Activated CD4-positive, alpha-beta memory T cell treated with anti-CD3 and anti-CD28 coated beads, Interleukin-2, amount 10 ng/mL, durations not matched to agents 7 days and 5 days (primary cell): Measurements from ENCODE around the gene MMP23B. TPM values are rescaled to one million over a fixed set of nuclear protein-coding genes. Genes with fewer than 3 reads are reported as not detected.
"Not testable (repeated sequence)": the region's sequence is repeated elsewhere in the genome, so short reads cannot be mapped to it uniquely, and the experiment has no call there.

ENCODE experiments used
- CTCF ChIA-PET: fragments of 350-600 bp; sonication (Branson Sonifier 250); formaldehyde crosslinking; loops from one replicate; lab custom pipeline; 2021; ENCODE audit warnings: antibody characterized with exemption, inconsistent platforms; lab: Charles Lee
- POLR2A ChIA-PET: fragments of 350-600 bp; sonication (Branson Sonifier 250); formaldehyde crosslinking; loops from one replicate; lab custom pipeline; 2021; ENCODE audit warnings: antibody characterized with exemption; lab: Charles Lee
- DNase-seq: peaks from one replicate; pipeline ENCODE4 v3.0.0-alpha.2; 2020
- H3K27ac Mint-ChIP-seq: one replicate; pipeline ENCODE4 v1.8.0; 2021; ENCODE audit warnings: mild to moderate bottlenecking, mixed read lengths
- H3K27me3 Mint-ChIP-seq: one replicate; pipeline ENCODE4 v1.8.0; 2021; ENCODE audit warnings: mixed read lengths
- H3K36me3 Mint-ChIP-seq: one replicate; pipeline ENCODE4 v1.8.0; 2021; ENCODE audit warnings: low read depth, mixed read lengths
- H3K4me1 Mint-ChIP-seq: one replicate; pipeline ENCODE4 v1.8.0; 2021; ENCODE audit warnings: mixed read lengths
- H3K4me3 Mint-ChIP-seq: one replicate; pipeline ENCODE4 v1.8.0; 2021; ENCODE audit warnings: mild to moderate bottlenecking, mixed read lengths
- H3K9me3 Mint-ChIP-seq: one replicate; pipeline ENCODE4 v1.8.0; 2021; ENCODE audit warnings: mixed read lengths
- total RNA-seq, 2 experiments: library from RNA; stranded (reverse); gene quantifications; one replicate each; pipeline ENCODE4 v1.2.3, GENCODE V29; 2021

Gene MMP23B
- total RNA-seq, 2 experiments from 2014 or later, result 0.63 to 2.4 TPM

GRCh38 chr1:1676087-1676486, 44.1 kb downstream of the MMP23B start:
- H3K27ac Mint-ChIP-seq, H3K9me3 Mint-ChIP-seq, DNase-seq, CTCF ChIA-PET, POLR2A ChIA-PET, H3K27me3 Mint-ChIP-seq, H3K4me3 Mint-ChIP-seq: not testable (repeated sequence)
- peaks cover 25% of the 10 kb centered on the region for H3K4me1 Mint-ChIP-seq
- H3K36me3 Mint-ChIP-seq, result peaks cover 13% of the 10 kb centered on the region

GRCh38 chr1:1677718-1678580, 46.0 kb downstream of the MMP23B start:
- no peaks in the 10 kb centered on the region for H3K27me3 Mint-ChIP-seq
- H3K4me1 Mint-ChIP-seq, result peaks cover 27% of the 10 kb centered on the region
- ChIA-PET CTCF (no interaction called here), POLR2A (interaction anchor here (1.0 to 1.9 kb wide), 2 partner anchors 9 to 108 kb away, joined by 3 to 6 read pairs; no protein-coding TSS in a partner anchor)
- H3K9me3 Mint-ChIP-seq, result no peaks in the 10 kb centered on the region
- H3K36me3 Mint-ChIP-seq, result peaks cover 13% of the 10 kb centered on the region
- peak overlapping the region; percentile 87 for H3K27ac Mint-ChIP-seq
- peak overlapping the region; percentile 76 for H3K4me3 Mint-ChIP-seq
- DNase-seq, result peak; percentile 48

GRCh38 chr1:1678581-1679380, 46.8 kb downstream of the MMP23B start:
- H3K4me3 Mint-ChIP-seq, result peak overlapping the region; percentile 76
- peaks cover 13% of the 10 kb centered on the region for H3K36me3 Mint-ChIP-seq
- H3K27ac Mint-ChIP-seq, result peak overlapping the region; percentile 87
- H3K27me3 Mint-ChIP-seq, result no peaks in the 10 kb centered on the region
- H3K4me1 Mint-ChIP-seq, result peaks cover 27% of the 10 kb centered on the region
- CTCF ChIA-PET, result interaction anchor here (0.6 to 1.1 kb wide), 2 partner anchors 21 to 29 kb away, joined by 3 to 5 read pairs; no protein-coding TSS in a partner anchor
- DNase-seq, result no peak
- POLR2A ChIA-PET, result interaction anchor here (0.8 to 1.9 kb wide), 2 partner anchors 10 to 46 kb away, joined by 3 to 6 read pairs; partner anchors contain the start of gene CDK11A
- no peaks in the 10 kb centered on the region for H3K9me3 Mint-ChIP-seq

- no peak for DNase-seq
- H3K4me1 Mint-ChIP-seq, result peaks cover 25% of the 10 kb centered on the region
- ChIA-PET POLR2A (interaction anchor here (1.0 kb wide), 1 partner anchor 49 kb away, joined by 3 read pairs; no protein-coding TSS in a partner anchor), CTCF (no interaction called here)
- H3K27me3 Mint-ChIP-seq, result no peaks in the 10 kb centered on the region
- H3K9me3 Mint-ChIP-seq, result no peaks in the 10 kb centered on the region
- H3K27ac Mint-ChIP-seq, result no peak overlapping the region
- no peak overlapping the region for H3K4me3 Mint-ChIP-seq
- H3K36me3 Mint-ChIP-seq, result peaks cover 10% of the 10 kb centered on the region
Measured at GRCh38 chr1:1680031-1680911, 48.3 kb downstream of the MMP23B start.

GRCh38 chr1:1680912-1681273, 48.9 kb downstream of the MMP23B start:
- H3K27ac Mint-ChIP-seq, result no peak overlapping the region
- peaks cover 13% of the 10 kb centered on the region for H3K36me3 Mint-ChIP-seq
- no peak for DNase-seq
- ChIA-PET POLR2A (interaction anchor here (1.0 kb wide), 1 partner anchor 50 kb away, joined by 3 read pairs; no protein-coding TSS in a partner anchor), CTCF (no interaction called here)
- H3K9me3 Mint-ChIP-seq, result no peaks in the 10 kb centered on the region
- H3K4me3 Mint-ChIP-seq, result no peak overlapping the region
- no peaks in the 10 kb centered on the region for H3K27me3 Mint-ChIP-seq
- H3K4me1 Mint-ChIP-seq, result peaks cover 28% of the 10 kb centered on the region

GRCh38 chr1:1683104-1683905, 51.3 kb downstream of the MMP23B start:
- peaks cover 13% of the 10 kb centered on the region for H3K36me3 Mint-ChIP-seq
- H3K9me3 Mint-ChIP-seq, result no peaks in the 10 kb centered on the region
- H3K4me1 Mint-ChIP-seq, result peaks cover 22% of the 10 kb centered on the region
- ChIA-PET CTCF (no interaction called here), POLR2A (no interaction called here)
- H3K27ac Mint-ChIP-seq, result no peak overlapping the region
- H3K4me3 Mint-ChIP-seq, result no peak overlapping the region
- DNase-seq, result no peak
- H3K27me3 Mint-ChIP-seq, result no peaks in the 10 kb centered on the region

Other genes starting within 250 kb of the MMP23B start
- gene CCNL2, start 232.8 kb upstream of the MMP23B start, total RNA-seq, result 100 to 1,000 TPM; 104 TPM
- 10 to 100 TPM; 82.8 to 87.3 TPM for gene MRPL20, start 224.9 kb upstream of the MMP23B start, total RNA-seq
- gene ANKRD65, start 210.9 kb upstream of the MMP23B start, total RNA-seq, result not detected
- gene VWA1, start 196.5 kb upstream of the MMP23B start, total RNA-seq, result under 1 TPM; 0.33 to 0.45 TPM
- gene ATAD3C, start 182.5 kb upstream of the MMP23B start, total RNA-seq, result 1 to 10 TPM in 1 of 2 experiments, under 1 TPM in 1; 0.98 to 1.4 TPM
- gene ATAD3B, start 160.4 kb upstream of the MMP23B start, total RNA-seq, result 10 to 100 TPM; 25.5 to 26.9 TPM
- 10 to 100 TPM; 26.2 to 26.5 TPM for gene ATAD3A, start 120.0 kb upstream of the MMP23B start, total RNA-seq
- gene TMEM240, start 91.5 kb upstream of the MMP23B start, total RNA-seq, result under 1 TPM in 1 of 2 experiments, not detected in 1; 0.28 TPM
- 100 to 1,000 TPM; 111 to 113 TPM for gene SSU72, start 57.3 kb upstream of the MMP23B start, total RNA-seq
- gene FNDC10, start 32.0 kb upstream of the MMP23B start, total RNA-seq, result 1 to 10 TPM; 2.6 to 2.7 TPM
- gene MIB2, start 16.7 kb upstream of the MMP23B start, total RNA-seq, result 10 to 100 TPM; 37.2 to 37.5 TPM
- 10 to 100 TPM; 32.5 to 32.7 TPM for gene CDK11B, start 26.8 kb downstream of the MMP23B start, total RNA-seq
- 10 to 100 TPM; 54.5 to 55.7 TPM for gene SLC35E2B, start 60.6 kb downstream of the MMP23B start, total RNA-seq
- gene CDK11A, start 92.2 kb downstream of the MMP23B start, total RNA-seq, result 10 to 100 TPM; 67.2 to 68.1 TPM
- 10 to 100 TPM; 78.0 to 81.5 TPM for gene NADK, start 146.3 kb downstream of the MMP23B start, total RNA-seq